Right lobe of liver (tissue), 6 donors: Measurements from ENCODE around the gene CANX. TPM values are rescaled to one million over a fixed set of nuclear protein-coding genes. Genes with fewer than 3 reads are reported as not detected.
A peak's percentile ranks its signal among the peaks of the same experiment; 100 is the strongest.

Source experiments
- ATAC-seq, 4 donors: fragments of 200-7000 bp; cut with Tn5 transposase; one replicate each; pipeline ENCODE4 v1.9.1; 2020; ENCODE audit warnings: mild to moderate bottlenecking in 4 of 4, moderate library complexity in 4 of 4
- DNase-seq, 3 donors: peaks; one replicate each; pipeline ENCODE4 v3.0.0-alpha.2; 2020
- H3K27ac ChIP-seq, 3 donors: fragments of 200-600 bp; one replicate each; pipeline ENCODE4 v1.8.0; 2022
- H3K27me3 ChIP-seq, 2 donors: fragments of 200-600 bp; one replicate each; pipeline ENCODE4 v1.8.0; 2022
- H3K36me3 ChIP-seq, 4 donors: fragments of 200-600 bp; sonication (generic) in 1 of 4; one replicate each; pipeline versions ENCODE4 v1.5.1 to v1.8.0; 2017 to 2022; ENCODE audit warnings: control low read depth in 1 of 4
- H3K4me1 ChIP-seq, 4 donors: fragments of 200-600 bp; sonication (generic) in 1 of 4; one replicate each; pipeline versions ENCODE4 v1.5.1 to v1.8.0; 2017 to 2022; ENCODE audit warnings: control low read depth in 1 of 4
- H3K4me3 ChIP-seq, 3 donors: fragments of 200-600 bp; one replicate each; pipeline ENCODE4 v1.8.0; 2022
- H3K9me3 ChIP-seq, 4 donors: fragments of 200-600 bp; sonication (generic) in 1 of 4; one replicate each; pipeline versions ENCODE4 v1.5.1 to v1.8.0; 2017 to 2022; ENCODE audit warnings: control low read depth in 1 of 4
- POLR2A ChIP-seq: fragments of 450-650 bp; IDR thresholded peaks from one replicate; pipeline ENCODE4 v1.6.1; 2017; ENCODE audit warnings: antibody characterized with exemption, mild to moderate bottlenecking
- WGBS: methylation state at CpG from one replicate; pipeline ENCODE4 v1.1.6; 2018; ENCODE audit warnings: low coverage, low lambda C conversion rate; ENCODE audit not compliant: insufficient coverage; ENCODE audit errors: missing lambda C conversion rate; 5-methylcytosine and 5-hydroxymethylcytosine counted together
- intact Hi-C, 2 donors: fragments of 100-400 bp; cut with DNase I; formaldehyde crosslinking; loops; one replicate each; pipeline versions ENCODE4 v1.11.2 to v1.14.1; 2022
- total RNA-seq, 6 experiments: library from RNA; depleted of rRNA in 2 of 6; stranded (reverse); fragments of >200 nt in 2 of 6; fragmentation: NEBNext Ultra II Directional in 3 of 6; extraction: Animal tissue kit (Norgen Biotek cat#: 25700) in 3 of 6; gene quantifications; one replicate each; pipeline versions ENCODE4 v1.1.0 to v1.2.4, GENCODE V29; 2016 to 2023
- TF ChIP-seq, protein P1 (sequence below), 4 donors: fragments of 200-600 bp in 3 of 4; fragments of 450-650 bp in 1 of 4; IDR thresholded peaks; one replicate each; pipeline versions ENCODE4 v1.5.1 to v1.8.0; 2016 to 2022; ENCODE audit warnings: antibody characterized with exemption in 4 of 4, mild to moderate bottlenecking in 2 of 4
- donor health status: DM: no; HTN: yes; CAD: no.
- donor health status: DM: no; HTN: no; CAD: no.
- donor health status: DM: no; HTN: no; CAD: no.
- donor health status: DM: no; HTN: yes; CAD: no.
- donor health status: DM: no; HTN: yes; CAD: no.

CANX gene
- total RNA-seq, 6 experiments from 2014 or later = 363 to 606 (median 456) TPM

DNA sequence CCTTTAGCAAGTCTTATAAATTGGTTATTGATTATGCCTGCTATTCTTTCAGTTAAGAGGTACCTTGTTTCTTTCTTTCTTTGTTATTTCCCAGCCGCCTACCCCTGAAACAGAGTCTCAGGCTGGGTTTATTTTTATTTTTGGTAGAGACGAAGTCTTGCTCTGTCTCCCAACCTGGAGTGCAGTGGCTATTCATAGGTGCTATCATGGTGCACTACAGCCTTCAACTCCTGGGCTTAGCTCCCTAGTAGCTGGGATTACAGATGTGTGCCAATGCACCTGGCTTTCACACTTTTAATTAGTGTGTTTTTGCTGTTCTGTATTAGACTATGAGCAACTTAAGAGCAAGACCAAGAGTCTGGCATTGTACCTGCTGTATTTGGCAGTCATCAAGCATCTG, 48.1 kb downstream of the CANX start:
- TF ChIP-seq, protein P1, sequence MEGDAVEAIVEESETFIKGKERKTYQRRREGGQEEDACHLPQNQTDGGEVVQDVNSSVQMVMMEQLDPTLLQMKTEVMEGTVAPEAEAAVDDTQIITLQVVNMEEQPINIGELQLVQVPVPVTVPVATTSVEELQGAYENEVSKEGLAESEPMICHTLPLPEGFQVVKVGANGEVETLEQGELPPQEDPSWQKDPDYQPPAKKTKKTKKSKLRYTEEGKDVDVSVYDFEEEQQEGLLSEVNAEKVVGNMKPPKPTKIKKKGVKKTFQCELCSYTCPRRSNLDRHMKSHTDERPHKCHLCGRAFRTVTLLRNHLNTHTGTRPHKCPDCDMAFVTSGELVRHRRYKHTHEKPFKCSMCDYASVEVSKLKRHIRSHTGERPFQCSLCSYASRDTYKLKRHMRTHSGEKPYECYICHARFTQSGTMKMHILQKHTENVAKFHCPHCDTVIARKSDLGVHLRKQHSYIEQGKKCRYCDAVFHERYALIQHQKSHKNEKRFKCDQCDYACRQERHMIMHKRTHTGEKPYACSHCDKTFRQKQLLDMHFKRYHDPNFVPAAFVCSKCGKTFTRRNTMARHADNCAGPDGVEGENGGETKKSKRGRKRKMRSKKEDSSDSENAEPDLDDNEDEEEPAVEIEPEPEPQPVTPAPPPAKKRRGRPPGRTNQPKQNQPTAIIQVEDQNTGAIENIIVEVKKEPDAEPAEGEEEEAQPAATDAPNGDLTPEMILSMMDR (IDR thresholded peaks at IDR 0.05) = no peak
- no peak for TF ChIP-seq POLR2A
- 100% methylated on average over 2 of the region's 2 CpGs for WGBS
- H3K9me3 ChIP-seq = no peaks in the 10 kb centered on the region
- no peaks in the 10 kb centered on the region for H3K27me3 ChIP-seq
- ATAC-seq (no peak), DNase-seq (no peak)
- intact Hi-C loops = no loop called here
- H3K27ac ChIP-seq = no peak overlapping the region
- no peaks in the 10 kb centered on the region for H3K4me1 ChIP-seq
- no peak overlapping the region for H3K4me3 ChIP-seq
- H3K36me3 ChIP-seq = no peaks in the 10 kb centered on the region

DNA sequence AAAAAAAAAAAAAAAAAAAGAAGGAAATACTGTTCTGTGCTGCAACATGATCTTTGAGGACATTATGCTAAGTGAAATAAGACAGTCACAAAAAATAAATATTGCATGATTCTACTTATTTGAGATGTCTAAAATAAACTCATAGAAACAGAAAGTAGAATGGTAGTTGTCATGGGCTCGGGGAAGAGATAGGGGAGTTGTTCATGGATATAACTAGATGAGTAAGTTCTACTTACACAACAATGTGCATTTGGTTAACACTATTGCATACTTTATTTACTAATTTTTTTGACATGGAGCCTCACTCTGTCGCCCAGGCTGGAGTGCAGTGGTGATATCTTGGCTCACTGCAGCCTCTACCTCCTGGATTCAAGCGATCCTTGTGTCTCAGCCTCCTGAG, 49.0 kb downstream of the CANX start:
- Histone ChIP-seq H3K9me3 (no peaks in the 10 kb centered on the region), H3K27me3 (no peaks in the 10 kb centered on the region), H3K4me3 (no peak overlapping the region), H3K36me3 (no peaks in the 10 kb centered on the region), H3K4me1 (no peaks in the 10 kb centered on the region), H3K27ac (no peak overlapping the region)
- TF ChIP-seq, protein P1 (IDR thresholded peaks at IDR 0.05) = no peak
- no peak for TF ChIP-seq POLR2A
- no peak for DNase-seq
- intact Hi-C loops = no loop called here
- WGBS = 44% methylated on average over 2 of the region's 3 CpGs
- ATAC-seq = peak in 1 of 4 donors; percentile 59

DNA sequence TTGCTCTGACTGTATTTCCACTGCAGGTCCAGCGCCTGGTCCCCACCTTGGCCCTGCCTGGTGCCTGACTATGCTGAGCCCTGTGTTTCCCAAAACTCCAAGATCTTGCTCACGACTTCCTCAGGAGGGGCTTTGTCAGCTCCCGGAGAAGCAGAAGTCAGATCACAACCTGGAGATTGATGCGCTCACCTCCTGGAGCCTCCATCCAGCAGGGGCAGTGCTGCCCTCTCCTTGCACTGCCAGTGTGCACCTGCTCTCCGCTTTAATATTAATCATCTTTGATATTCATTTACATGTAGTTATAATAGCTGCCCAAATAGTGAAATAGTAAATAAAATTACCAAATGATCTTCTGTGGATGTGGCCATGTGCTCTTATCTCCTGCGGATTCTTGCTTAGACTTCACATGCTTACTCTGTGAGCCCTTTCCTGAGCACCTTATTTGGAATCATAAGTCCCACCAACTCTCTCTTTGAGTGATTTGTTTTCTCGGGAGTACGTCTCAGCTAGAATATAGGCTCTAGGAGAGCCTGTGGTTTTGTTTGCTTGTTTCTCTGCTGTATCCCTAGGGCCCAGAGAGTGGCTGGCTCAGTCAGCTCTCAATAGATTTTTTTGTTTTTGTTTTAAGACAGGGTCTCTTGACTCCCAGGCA, 51.2 kb downstream of the CANX start:
- no peak overlapping the region for H3K4me3 ChIP-seq
- ATAC-seq (no peak), DNase-seq (no peak)
- H3K27me3 ChIP-seq = no peaks in the 10 kb centered on the region
- no peak for TF ChIP-seq POLR2A
- TF ChIP-seq, protein P1 (IDR thresholded peaks at IDR 0.05) = no peak
- intact Hi-C loops = no loop called here
- no peaks in the 10 kb centered on the region for H3K36me3 ChIP-seq
- H3K9me3 ChIP-seq = no peaks in the 10 kb centered on the region
- no peak overlapping the region for H3K27ac ChIP-seq
- 92% methylated on average over 5 of the region's 8 CpGs for WGBS
- H3K4me1 ChIP-seq = peaks cover 0 to 12% (median 6%) of the 10 kb centered on the region in 4 donors

DNA sequence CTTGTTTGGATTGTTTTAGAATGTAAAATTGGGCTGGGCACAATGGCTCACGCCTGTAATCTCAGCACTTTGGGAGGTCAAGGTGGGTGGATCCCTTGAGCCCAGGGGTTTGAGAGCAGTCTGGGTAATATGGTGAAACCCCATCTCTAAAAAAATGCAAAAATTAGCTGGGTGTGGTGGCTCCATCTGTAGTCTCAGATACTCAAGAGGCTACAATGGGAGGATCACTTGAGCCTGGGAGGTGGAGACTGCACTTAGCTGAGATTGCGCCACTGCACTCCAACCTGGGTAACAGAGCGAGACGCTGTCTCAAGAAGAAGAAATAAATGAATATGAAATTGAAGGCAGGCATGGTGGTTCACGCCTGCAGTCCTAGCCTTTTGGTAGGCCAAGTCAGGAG, 55.2 kb downstream of the CANX start:
- no peak for ATAC-seq
- intact Hi-C loops = no loop called here
- WGBS = 81% methylated on average over 4 of the region's 5 CpGs

More for the DNA sequence above, 55.2 kb downstream of the CANX start:
- Histone ChIP-seq H3K36me3 (no peaks in the 10 kb centered on the region), H3K4me3 (no peak overlapping the region), H3K4me1 (peaks cover 0 to 31% (median 16%) of the 10 kb centered on the region in 4 donors), H3K27me3 (no peaks in the 10 kb centered on the region), H3K27ac (peak overlapping the region in 1 of 3 donors; percentile 21), H3K9me3 (no peaks in the 10 kb centered on the region)
- TF ChIP-seq POLR2A = no peak
- TF ChIP-seq, protein P1 (IDR thresholded peaks at IDR 0.05) = no peak
- DNase-seq = no peak
